Erythroblast (primary cell): ENCODE results near the gene TEX10.

Experiments used
- GATA1 ChIP-seq: IDR thresholded peaks from 2 replicates; pipeline ENCODE4 v1.6.1; 2011; ENCODE audit warnings: low read depth, mild to moderate bottlenecking, control low read depth, low read length, moderate library complexity
- POLR2A ChIP-seq: IDR thresholded peaks from 2 replicates; pipeline ENCODE4 v1.6.1; 2011; ENCODE audit warnings: mild to moderate bottlenecking, low read length

DNA sequence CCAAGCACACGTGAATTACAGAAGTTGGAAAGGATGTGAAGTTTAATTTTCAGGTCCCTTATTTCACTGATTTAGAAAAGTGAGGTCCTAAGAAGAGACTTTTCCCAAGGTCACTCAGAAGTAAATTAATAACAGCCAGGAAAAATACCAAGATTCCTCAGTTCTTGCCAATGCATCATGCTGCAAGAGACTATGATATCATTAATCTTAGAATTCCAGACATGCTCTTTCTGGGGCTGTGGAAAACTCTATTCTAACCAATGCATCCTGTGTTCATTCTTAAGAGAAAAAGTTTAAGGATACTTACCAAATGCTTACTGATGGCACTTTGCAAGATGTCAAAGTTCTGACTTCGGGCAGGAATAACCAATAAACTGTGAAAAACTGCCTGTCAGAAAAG is 42.8 kb downstream of the TEX10 start:
- no peak for TF ChIP-seq POLR2A
- TF ChIP-seq GATA1, result no peak
